Measurements from ENCODE around the gene EPHA8. TPM values are rescaled to one million over a fixed set of nuclear protein-coding genes. Genes with fewer than 3 reads are reported as not detected.

EPHA8 gene
- total RNA-seq, 1 donor from 2014 or later = 0.51 TPM

DNA sequence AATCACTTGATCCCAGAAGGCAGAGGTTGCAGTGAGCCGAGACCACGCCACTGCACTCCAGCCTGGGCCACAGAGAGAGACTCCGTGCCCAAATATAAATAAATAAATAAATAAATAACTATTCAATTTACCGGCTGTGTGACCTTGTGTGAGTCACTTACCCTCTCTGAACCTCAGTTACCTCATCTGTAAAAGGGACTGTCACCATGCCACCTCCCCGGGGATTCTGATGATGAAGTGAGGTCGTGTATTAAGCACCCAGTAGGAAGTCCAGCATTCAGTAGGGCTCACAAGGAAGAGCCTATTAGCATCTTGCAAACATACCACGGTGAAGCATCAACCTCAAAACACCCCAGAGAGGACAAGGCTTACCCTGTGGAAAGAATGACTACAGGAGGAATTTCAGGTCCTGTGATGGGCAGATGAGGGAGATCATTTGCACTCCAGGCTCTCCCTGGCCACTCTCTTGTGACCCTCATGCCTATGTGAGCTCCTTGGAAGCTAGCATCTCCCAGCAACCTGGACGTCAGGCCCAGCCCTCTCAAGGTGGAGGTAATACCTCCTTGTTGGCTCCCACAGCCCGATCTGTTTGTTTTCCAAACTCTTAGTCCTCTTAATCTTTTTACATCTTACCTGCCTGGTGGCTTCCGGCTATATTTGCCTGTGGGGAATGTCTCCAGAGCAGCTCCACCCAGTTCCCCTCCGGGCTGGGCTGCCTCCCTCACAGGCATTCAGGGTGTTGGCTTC, 65.6 kb downstream of the EPHA8 start:
- peaks cover 68% of the 10 kb centered on the region for H3K27me3 Mint-ChIP-seq (ENCODE audit: unreplicated experiment)
- TF ChIP-seq, protein P1, sequence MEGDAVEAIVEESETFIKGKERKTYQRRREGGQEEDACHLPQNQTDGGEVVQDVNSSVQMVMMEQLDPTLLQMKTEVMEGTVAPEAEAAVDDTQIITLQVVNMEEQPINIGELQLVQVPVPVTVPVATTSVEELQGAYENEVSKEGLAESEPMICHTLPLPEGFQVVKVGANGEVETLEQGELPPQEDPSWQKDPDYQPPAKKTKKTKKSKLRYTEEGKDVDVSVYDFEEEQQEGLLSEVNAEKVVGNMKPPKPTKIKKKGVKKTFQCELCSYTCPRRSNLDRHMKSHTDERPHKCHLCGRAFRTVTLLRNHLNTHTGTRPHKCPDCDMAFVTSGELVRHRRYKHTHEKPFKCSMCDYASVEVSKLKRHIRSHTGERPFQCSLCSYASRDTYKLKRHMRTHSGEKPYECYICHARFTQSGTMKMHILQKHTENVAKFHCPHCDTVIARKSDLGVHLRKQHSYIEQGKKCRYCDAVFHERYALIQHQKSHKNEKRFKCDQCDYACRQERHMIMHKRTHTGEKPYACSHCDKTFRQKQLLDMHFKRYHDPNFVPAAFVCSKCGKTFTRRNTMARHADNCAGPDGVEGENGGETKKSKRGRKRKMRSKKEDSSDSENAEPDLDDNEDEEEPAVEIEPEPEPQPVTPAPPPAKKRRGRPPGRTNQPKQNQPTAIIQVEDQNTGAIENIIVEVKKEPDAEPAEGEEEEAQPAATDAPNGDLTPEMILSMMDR (IDR thresholded peaks at IDR 0.05) = no peak
- no peaks in the 10 kb centered on the region for H3K9me3 Mint-ChIP-seq (ENCODE audit: unreplicated experiment)
- no peak for DNase-seq (ENCODE audit: extremely low spot score, unreplicated experiment)
- no peak overlapping the region for H3K4me3 Mint-ChIP-seq (ENCODE audit: unreplicated experiment)
- H3K36me3 Mint-ChIP-seq (ENCODE audit: unreplicated experiment) = no peaks in the 10 kb centered on the region
- H3K27ac Mint-ChIP-seq (ENCODE audit: unreplicated experiment) = no peak overlapping the region
- H3K4me1 Mint-ChIP-seq (ENCODE audit: unreplicated experiment) = no peaks in the 10 kb centered on the region

- TF ChIP-seq, protein P1 (IDR thresholded peaks at IDR 0.05) = no peak
- Mint-ChIP-seq H3K36me3 (ENCODE audit: unreplicated experiment) (no peaks in the 10 kb centered on the region), H3K27me3 (ENCODE audit: unreplicated experiment) (peaks cover 64% of the 10 kb centered on the region), H3K4me3 (ENCODE audit: unreplicated experiment) (no peak overlapping the region), H3K27ac (ENCODE audit: unreplicated experiment) (no peak overlapping the region), H3K9me3 (ENCODE audit: unreplicated experiment) (no peaks in the 10 kb centered on the region), H3K4me1 (ENCODE audit: unreplicated experiment) (no peaks in the 10 kb centered on the region)
- no peak for DNase-seq (ENCODE audit: extremely low spot score, unreplicated experiment)
These were observed 66.6 kb downstream of the EPHA8 start for GRCh38 chr1:22629886-22630285.

DNA sequence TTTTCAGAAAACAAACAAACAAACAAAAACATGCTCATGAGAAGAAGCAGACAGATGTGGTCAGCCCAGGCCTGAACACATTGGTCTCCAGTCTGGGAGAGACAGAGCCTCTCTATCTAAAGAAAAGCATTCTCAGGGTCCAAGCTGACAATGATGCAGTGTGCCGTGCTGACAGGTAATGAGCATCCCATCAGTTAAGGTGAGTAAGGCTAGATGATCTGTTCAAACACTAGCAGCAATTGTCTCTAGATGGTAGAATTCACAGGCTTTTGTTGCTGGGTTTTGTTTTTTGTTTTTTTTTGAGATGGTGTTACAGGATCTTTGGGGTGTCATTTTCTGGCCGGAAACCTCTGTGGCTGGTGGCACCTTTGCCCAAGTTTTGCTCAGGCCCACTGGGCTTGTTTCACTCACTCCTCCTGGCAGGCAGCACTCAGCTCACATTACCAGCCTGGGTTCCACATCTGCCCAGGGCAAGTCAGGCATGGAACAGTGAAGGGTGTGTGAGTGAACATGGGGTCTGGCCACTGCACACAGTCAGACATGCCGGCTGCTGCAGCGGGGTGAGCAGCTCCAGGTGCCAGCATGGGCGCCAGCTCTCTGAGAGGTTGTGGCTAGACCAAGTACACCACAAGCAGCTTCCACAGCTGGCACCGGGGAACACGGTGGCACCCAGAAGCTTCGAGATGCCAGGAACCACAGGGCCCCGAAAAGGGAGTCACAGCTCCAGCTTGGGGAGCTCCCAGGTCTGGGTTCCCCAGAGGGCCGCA, 70.6 kb downstream of the EPHA8 start:
- DNase-seq (ENCODE audit: extremely low spot score, unreplicated experiment) = no peak
- H3K36me3 Mint-ChIP-seq (ENCODE audit: unreplicated experiment) = no peaks in the 10 kb centered on the region
- no peaks in the 10 kb centered on the region for H3K4me1 Mint-ChIP-seq (ENCODE audit: unreplicated experiment)
- H3K9me3 Mint-ChIP-seq (ENCODE audit: unreplicated experiment) = no peaks in the 10 kb centered on the region
- H3K4me3 Mint-ChIP-seq (ENCODE audit: unreplicated experiment) = no peak overlapping the region
- TF ChIP-seq, protein P1 (IDR thresholded peaks at IDR 0.05) = no peak
- no peak overlapping the region for H3K27ac Mint-ChIP-seq (ENCODE audit: unreplicated experiment)
- H3K27me3 Mint-ChIP-seq (ENCODE audit: unreplicated experiment) = peaks cover 56% of the 10 kb centered on the region

DNA sequence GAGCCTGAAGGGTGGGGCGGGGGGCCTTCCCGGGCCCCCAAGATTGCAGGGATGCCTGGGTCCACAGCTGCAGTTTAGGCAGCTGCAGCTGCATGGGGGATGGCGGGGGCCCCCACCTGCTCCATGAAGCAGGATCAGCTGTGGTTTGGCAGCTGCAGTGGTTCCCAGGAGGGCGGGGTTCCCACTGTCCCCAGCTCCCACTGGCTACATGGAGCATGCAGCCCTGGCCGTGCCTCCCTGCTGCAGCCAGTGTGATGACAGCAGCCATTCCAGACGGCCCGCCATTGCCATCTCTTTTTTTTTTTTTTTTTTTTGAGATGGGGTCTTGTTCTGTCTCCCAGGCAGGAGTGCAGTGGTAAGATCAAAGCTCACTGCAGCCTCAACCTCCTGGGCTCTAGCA, 72.1 kb downstream of the EPHA8 start:
- Mint-ChIP-seq H3K9me3 (ENCODE audit: unreplicated experiment) (no peaks in the 10 kb centered on the region), H3K27me3 (ENCODE audit: unreplicated experiment) (peaks cover 40% of the 10 kb centered on the region), H3K36me3 (ENCODE audit: unreplicated experiment) (no peaks in the 10 kb centered on the region), H3K4me1 (ENCODE audit: unreplicated experiment) (no peaks in the 10 kb centered on the region), H3K27ac (ENCODE audit: unreplicated experiment) (no peak overlapping the region), H3K4me3 (ENCODE audit: unreplicated experiment) (no peak overlapping the region)
- TF ChIP-seq, protein P1 (IDR thresholded peaks at IDR 0.05) = no peak
- DNase-seq (ENCODE audit: extremely low spot score, unreplicated experiment) = no peak

GRCh38 chr1:22636353-22636752, 73.1 kb downstream of the EPHA8 start, which contains the start of gene C1QA:
TSS of gene C1QA (plus strand) at chr1:22636628. CDS start at chr1:22637617, 989 bp downstream.
- TF ChIP-seq, protein P1 (IDR thresholded peaks at IDR 0.05) = no peak
- Mint-ChIP-seq H3K27ac (ENCODE audit: unreplicated experiment) (no peak within 1 kb of the TSS), H3K4me3 (ENCODE audit: unreplicated experiment) (no peak within 1 kb of the TSS), H3K9me3 (ENCODE audit: unreplicated experiment) (no peaks in the 10 kb centered on the region), H3K27me3 (ENCODE audit: unreplicated experiment) (peaks cover 31% of the 10 kb centered on the region), H3K4me1 (ENCODE audit: unreplicated experiment) (no peaks in the 10 kb centered on the region), H3K36me3 (ENCODE audit: unreplicated experiment) (no peaks in the 10 kb centered on the region)
- no peak for DNase-seq (ENCODE audit: extremely low spot score, unreplicated experiment)

Measured in osteocyte (in vitro differentiated cells).